ENCODE results near the gene NPAS3. TPM values are rescaled to one million over a fixed set of nuclear protein-coding genes. Genes with fewer than 3 reads are reported as not detected.

NPAS3 gene
- total RNA-seq, 4 donors from 2014 or later = 1.9 to 10.6 (median 2.2) TPM

GRCh38 chr14:33851931-33852330 lies 913.3 kb downstream of the NPAS3 start:
- no peak overlapping the region for H3K27ac ChIP-seq
- no peaks in the 10 kb centered on the region for H3K9me3 ChIP-seq
- H3K27me3 ChIP-seq = no peaks in the 10 kb centered on the region
- no peaks in the 10 kb centered on the region for H3K4me1 ChIP-seq
- H3K4me3 ChIP-seq = no peak overlapping the region
- no peak for ATAC-seq
- WGBS, 2 donors (ENCODE audit: low coverage in 1 of 2) = 60 to 67% methylated on average over 5 of the region's 5 CpGs
- H3K36me3 ChIP-seq = no peaks in the 10 kb centered on the region
- TF ChIP-seq EP300 (IDR thresholded peaks at IDR 0.05) = no peak
- TF ChIP-seq CTCF (IDR thresholded peaks at IDR 0.05) = no peak
- no peak for TF ChIP-seq POLR2A (IDR thresholded peaks at IDR 0.05)
- no peak for TF ChIP-seq POLR2AphosphoS5 (IDR thresholded peaks at IDR 0.05)
